Stimulated activated memory B cell treated with anti-CD40 and anti-IgM and Interleukin-4, amounts not matched to agents 10 μg/mL and 1 μg/mL and 100 μg/mL, for 72 hours (primary cell): ENCODE measurements around the gene NDUFS5.
"Not testable (repeated sequence)": the region's sequence is repeated elsewhere in the genome, so short reads cannot be mapped to it uniquely, and the experiment has no call there.

Source experiments
- ATAC-seq: fragments of 150-1000 bp; cut with Tn5 transposase; 2 replicates; pipeline ENCODE4 v1.10.0; 2021
- H3K27ac Mint-ChIP-seq: one replicate; pipeline ENCODE4 v1.8.0; 2022; ENCODE audit warnings: mild to moderate bottlenecking, mixed read lengths
- H3K27me3 Mint-ChIP-seq: one replicate; pipeline ENCODE4 v1.8.0; 2022; ENCODE audit warnings: mixed read lengths
- H3K36me3 Mint-ChIP-seq: one replicate; pipeline ENCODE4 v1.8.0; 2022; ENCODE audit warnings: mixed read lengths
- H3K4me1 Mint-ChIP-seq: one replicate; pipeline ENCODE4 v1.8.0; 2022; ENCODE audit warnings: mixed read lengths
- H3K4me3 Mint-ChIP-seq: one replicate; pipeline ENCODE4 v1.8.0; 2022; ENCODE audit warnings: mild to moderate bottlenecking, moderate library complexity, mixed read lengths
- H3K9me3 Mint-ChIP-seq: one replicate; pipeline ENCODE4 v1.8.0; 2022; ENCODE audit warnings: mixed read lengths

NDUFS5 gene

GRCh38 chr1:39001516-39002421, 24.4 kb upstream of the NDUFS5 start:
- Mint-ChIP-seq H3K27ac (peak overlapping the region; percentile 53), H3K27me3 (no peaks in the 10 kb centered on the region), H3K9me3 (no peaks in the 10 kb centered on the region), H3K4me3 (peak overlapping the region; percentile 39), H3K36me3 (peaks cover 66% of the 10 kb centered on the region), H3K4me1 (peaks cover 30% of the 10 kb centered on the region)
- no peak for ATAC-seq

- Mint-ChIP-seq H3K36me3 (peaks cover 64% of the 10 kb centered on the region), H3K27me3 (no peaks in the 10 kb centered on the region), H3K4me1 (peaks cover 20% of the 10 kb centered on the region), H3K27ac (peak overlapping the region; percentile 53), H3K9me3 (no peaks in the 10 kb centered on the region), H3K4me3 (no peak overlapping the region)
- ATAC-seq, result no peak
Observed at GRCh38 chr1:39003281-39003680, 22.9 kb upstream of the NDUFS5 start.

DNA sequence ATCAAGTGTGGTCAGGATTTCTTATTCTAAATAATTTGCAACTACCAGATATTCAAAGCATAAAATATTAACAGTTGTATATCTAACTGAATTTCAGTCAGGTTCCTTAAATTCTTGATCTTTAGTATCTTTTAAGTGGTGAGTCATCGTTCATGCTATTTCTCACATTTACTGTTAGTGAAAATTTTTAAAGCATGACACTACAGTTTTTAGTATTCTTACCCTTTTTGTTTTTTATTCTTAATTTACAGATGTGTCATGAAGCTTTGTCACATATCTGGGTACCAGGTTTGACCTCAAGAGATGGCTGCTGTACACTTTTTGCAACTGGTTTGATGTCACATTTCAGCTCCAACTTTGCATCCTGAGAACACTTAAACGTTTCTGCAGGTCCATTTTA, 22.4 kb upstream of the NDUFS5 start:
- ATAC-seq, result no peak
- peaks cover 68% of the 10 kb centered on the region for H3K36me3 Mint-ChIP-seq
- no peak overlapping the region for H3K4me3 Mint-ChIP-seq
- H3K27me3 Mint-ChIP-seq, result no peaks in the 10 kb centered on the region
- H3K27ac Mint-ChIP-seq, result peak overlapping the region; percentile 37
- H3K4me1 Mint-ChIP-seq, result peaks cover 20% of the 10 kb centered on the region
- H3K9me3 Mint-ChIP-seq, result no peaks in the 10 kb centered on the region

DNA sequence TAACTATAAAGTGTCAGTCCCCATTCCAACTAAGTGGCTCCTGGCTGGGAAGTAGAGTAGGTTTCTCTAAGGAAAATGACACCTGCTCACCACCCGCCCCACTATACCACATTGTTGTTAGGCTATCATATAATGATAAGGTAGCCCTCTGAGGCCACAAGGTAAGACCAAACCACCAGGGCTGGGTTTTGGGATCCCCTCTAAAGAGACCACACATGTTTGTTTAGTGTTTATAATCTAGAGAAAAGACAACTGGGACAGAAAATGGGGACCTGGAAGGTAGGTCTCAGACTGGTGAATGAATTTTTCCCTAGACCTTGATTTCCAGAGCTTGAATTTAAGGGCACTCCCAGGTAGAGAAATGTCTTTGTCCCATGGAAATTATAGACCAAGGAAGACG, 19.9 kb upstream of the NDUFS5 start:
- H3K36me3 Mint-ChIP-seq, result peaks cover 58% of the 10 kb centered on the region
- H3K27me3 Mint-ChIP-seq, result no peaks in the 10 kb centered on the region
- no peaks in the 10 kb centered on the region for H3K9me3 Mint-ChIP-seq
- ATAC-seq, result no peak
- H3K4me3 Mint-ChIP-seq, result no peak overlapping the region
- no peak overlapping the region for H3K27ac Mint-ChIP-seq
- H3K4me1 Mint-ChIP-seq, result peaks cover 20% of the 10 kb centered on the region

- no peaks in the 10 kb centered on the region for H3K27me3 Mint-ChIP-seq
- H3K27ac Mint-ChIP-seq, result no peak overlapping the region
- H3K4me1 Mint-ChIP-seq, result peaks cover 14% of the 10 kb centered on the region
- peaks cover 58% of the 10 kb centered on the region for H3K36me3 Mint-ChIP-seq
- ATAC-seq, result no peak
- H3K4me3 Mint-ChIP-seq, result no peak overlapping the region
- no peaks in the 10 kb centered on the region for H3K9me3 Mint-ChIP-seq
Observed at GRCh38 chr1:39006726-39007645, 19.2 kb upstream of the NDUFS5 start.

DNA sequence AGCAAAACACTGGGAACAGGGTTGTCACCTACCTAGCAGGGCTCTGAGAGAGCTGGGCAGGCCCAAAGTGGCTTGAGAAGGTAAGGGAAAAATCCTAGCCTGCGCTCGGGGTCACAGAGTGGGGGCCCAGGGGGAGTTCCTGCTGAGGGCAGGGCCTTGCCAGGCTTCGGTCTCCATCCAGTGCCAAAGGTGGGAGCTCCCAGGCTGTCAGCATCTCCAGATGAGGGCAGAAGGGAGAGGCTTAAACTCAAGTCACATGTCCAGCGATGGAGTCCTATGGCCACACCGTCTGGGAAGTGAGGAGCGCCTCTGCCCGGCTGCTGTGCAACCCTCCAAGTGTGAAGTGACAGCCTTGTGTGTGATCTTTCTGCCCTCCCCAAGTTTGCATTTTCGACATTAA, 11.2 kb upstream of the NDUFS5 start:
- H3K4me3 Mint-ChIP-seq, ATAC-seq, H3K27me3 Mint-ChIP-seq, H3K9me3 Mint-ChIP-seq, H3K4me1 Mint-ChIP-seq, H3K27ac Mint-ChIP-seq: not testable (repeated sequence)
- H3K36me3 Mint-ChIP-seq, result peaks cover 25% of the 10 kb centered on the region

GRCh38 chr1:39016604-39017171, 9.5 kb upstream of the NDUFS5 start:
- no peaks in the 10 kb centered on the region for H3K27me3 Mint-ChIP-seq
- no peaks in the 10 kb centered on the region for H3K9me3 Mint-ChIP-seq
- H3K4me3 Mint-ChIP-seq, result no peak overlapping the region
- H3K4me1 Mint-ChIP-seq, result no peaks in the 10 kb centered on the region
- peaks cover 12% of the 10 kb centered on the region for H3K36me3 Mint-ChIP-seq
- H3K27ac Mint-ChIP-seq, result no peak overlapping the region
- ATAC-seq, result no peak

DNA sequence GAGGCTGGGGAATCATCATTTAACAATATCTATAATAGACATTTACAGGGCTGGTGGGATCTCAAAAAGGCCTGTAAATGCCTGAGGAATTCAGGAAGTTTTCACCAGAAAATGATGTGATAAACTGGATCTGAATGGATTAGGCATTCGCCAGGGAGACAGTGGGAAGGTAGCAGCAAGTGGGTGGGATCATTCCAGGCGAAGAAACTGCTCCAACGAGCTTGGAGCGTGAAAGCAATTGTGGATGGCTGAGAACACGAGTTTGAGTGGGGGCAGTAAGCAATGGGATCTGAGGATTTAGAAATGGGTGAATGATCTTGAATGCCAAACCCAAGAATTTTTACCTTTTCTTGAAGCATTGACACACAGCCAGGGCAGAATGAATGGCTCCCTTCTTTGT, 8.9 kb upstream of the NDUFS5 start:
- H3K27me3 Mint-ChIP-seq, result no peaks in the 10 kb centered on the region
- H3K4me3 Mint-ChIP-seq, result no peak overlapping the region
- peaks cover 7% of the 10 kb centered on the region for H3K36me3 Mint-ChIP-seq
- no peaks in the 10 kb centered on the region for H3K9me3 Mint-ChIP-seq
- H3K27ac Mint-ChIP-seq, result no peak overlapping the region
- ATAC-seq, result no peak
- no peaks in the 10 kb centered on the region for H3K4me1 Mint-ChIP-seq

GRCh38 chr1:39020494-39020893, 5.7 kb upstream of the NDUFS5 start:
- H3K36me3 Mint-ChIP-seq, H3K4me3 Mint-ChIP-seq, H3K9me3 Mint-ChIP-seq, H3K4me1 Mint-ChIP-seq, H3K27me3 Mint-ChIP-seq, ATAC-seq, H3K27ac Mint-ChIP-seq: not testable (repeated sequence)

- H3K36me3 Mint-ChIP-seq, result no peaks in the 10 kb centered on the region
- H3K27me3 Mint-ChIP-seq, result no peaks in the 10 kb centered on the region
- no peak overlapping the region for H3K4me3 Mint-ChIP-seq
- no peak for ATAC-seq
- no peak overlapping the region for H3K27ac Mint-ChIP-seq
- no peaks in the 10 kb centered on the region for H3K9me3 Mint-ChIP-seq
- peaks cover 7% of the 10 kb centered on the region for H3K4me1 Mint-ChIP-seq
Observed at GRCh38 chr1:39021426-39021825, 4.7 kb upstream of the NDUFS5 start.

GRCh38 chr1:39023140-39023539, 3.0 kb upstream of the NDUFS5 start:
- H3K4me1 Mint-ChIP-seq, result peaks cover 14% of the 10 kb centered on the region
- H3K27ac Mint-ChIP-seq, result no peak overlapping the region
- H3K27me3 Mint-ChIP-seq, result no peaks in the 10 kb centered on the region
- no peaks in the 10 kb centered on the region for H3K9me3 Mint-ChIP-seq
- no peak overlapping the region for H3K4me3 Mint-ChIP-seq
- H3K36me3 Mint-ChIP-seq, result no peaks in the 10 kb centered on the region
- no peak for ATAC-seq

DNA sequence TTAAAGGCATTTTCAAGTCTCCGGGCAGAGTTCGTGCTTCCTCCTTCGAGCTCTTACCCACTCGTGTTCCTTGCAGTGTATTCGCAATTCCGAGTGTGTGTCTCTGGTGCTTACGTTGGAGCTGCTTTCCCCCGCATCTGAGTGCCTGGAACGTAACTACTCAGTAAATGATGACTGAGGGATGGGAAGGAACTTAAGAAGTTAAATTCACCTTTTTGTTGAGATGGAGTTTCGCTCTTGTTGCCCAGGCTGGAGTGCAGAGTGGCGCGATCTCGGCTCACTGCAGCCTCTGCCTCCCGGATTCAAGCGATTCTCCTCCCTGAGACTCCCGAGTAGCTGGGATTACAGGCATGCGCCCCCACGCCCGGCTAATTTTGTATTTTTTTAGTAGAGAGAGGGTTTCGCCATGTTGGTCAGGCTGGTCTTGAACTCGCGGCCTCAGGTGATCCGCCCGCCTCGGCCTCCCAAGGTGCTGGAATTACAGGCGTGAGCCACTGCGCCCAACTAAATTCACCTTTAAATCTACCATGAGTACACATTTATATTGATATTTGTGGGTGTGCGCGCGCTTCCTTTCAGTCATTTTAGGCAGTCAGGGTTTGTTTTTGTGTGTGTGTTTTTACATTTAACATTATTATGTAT, 837 bp downstream of the NDUFS5 start:
- peak overlapping the region; percentile 94 for H3K27ac Mint-ChIP-seq
- no peak for ATAC-seq
- H3K4me3 Mint-ChIP-seq, result peak overlapping the region; percentile 91
- no peaks in the 10 kb centered on the region for H3K27me3 Mint-ChIP-seq
- no peaks in the 10 kb centered on the region for H3K9me3 Mint-ChIP-seq
- peaks cover 22% of the 10 kb centered on the region for H3K36me3 Mint-ChIP-seq
- peaks cover 20% of the 10 kb centered on the region for H3K4me1 Mint-ChIP-seq

DNA sequence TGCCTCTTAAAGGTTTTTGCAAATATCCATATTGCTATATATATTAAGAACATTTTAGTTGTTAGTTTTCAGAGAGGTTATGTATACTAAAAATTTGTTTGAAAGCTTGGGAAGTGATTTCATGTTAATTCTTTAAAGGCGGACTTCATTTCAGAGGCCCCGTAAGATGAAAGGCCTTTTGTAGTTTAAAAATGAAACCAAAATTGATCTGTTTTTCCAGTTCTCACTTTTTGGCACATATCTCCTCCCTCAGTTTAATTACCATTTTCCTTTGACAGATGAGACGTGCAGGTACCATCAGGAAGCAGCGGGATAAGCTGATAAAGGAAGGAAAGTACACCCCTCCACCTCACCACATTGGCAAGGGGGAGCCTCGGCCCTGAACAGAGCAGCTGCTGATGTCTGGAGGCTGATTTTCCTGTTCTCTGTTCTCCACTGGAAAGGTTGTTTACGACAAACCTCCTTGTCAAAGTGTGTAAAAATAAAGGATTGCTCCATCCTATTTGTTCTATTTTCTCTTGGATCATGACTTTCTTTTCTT, 8.0 kb downstream of the NDUFS5 start:
- Mint-ChIP-seq H3K4me1 (peaks cover 7% of the 10 kb centered on the region), H3K36me3 (peaks cover 49% of the 10 kb centered on the region), H3K9me3 (no peaks in the 10 kb centered on the region), H3K27me3 (no peaks in the 10 kb centered on the region), H3K27ac (no peak overlapping the region), H3K4me3 (no peak overlapping the region)
- no peak for ATAC-seq

DNA sequence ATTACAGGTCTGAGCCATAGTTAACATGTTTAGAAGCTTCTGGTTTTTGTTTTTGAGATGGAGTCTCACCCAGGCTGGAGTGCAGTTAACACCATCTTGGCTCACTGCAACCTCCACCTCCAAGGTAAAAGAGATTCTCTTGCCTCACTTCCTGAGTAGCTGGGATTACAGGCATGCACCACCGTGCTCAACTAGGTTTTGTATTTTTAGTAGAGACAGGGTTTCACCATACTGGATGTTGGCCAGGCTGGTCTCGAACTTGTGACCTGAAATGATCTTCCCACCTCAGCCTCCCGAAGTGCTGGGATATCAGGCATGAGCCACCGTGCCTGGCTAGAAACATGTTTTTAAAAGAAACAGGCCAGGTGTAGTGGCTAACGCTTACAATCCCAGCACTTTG, 10.5 kb downstream of the NDUFS5 start:
- no peak for ATAC-seq
- Mint-ChIP-seq H3K4me3 (no peak overlapping the region), H3K36me3 (peaks cover 45% of the 10 kb centered on the region), H3K9me3 (no peaks in the 10 kb centered on the region), H3K27me3 (no peaks in the 10 kb centered on the region), H3K4me1 (peaks cover 7% of the 10 kb centered on the region), H3K27ac (no peak overlapping the region)

DNA sequence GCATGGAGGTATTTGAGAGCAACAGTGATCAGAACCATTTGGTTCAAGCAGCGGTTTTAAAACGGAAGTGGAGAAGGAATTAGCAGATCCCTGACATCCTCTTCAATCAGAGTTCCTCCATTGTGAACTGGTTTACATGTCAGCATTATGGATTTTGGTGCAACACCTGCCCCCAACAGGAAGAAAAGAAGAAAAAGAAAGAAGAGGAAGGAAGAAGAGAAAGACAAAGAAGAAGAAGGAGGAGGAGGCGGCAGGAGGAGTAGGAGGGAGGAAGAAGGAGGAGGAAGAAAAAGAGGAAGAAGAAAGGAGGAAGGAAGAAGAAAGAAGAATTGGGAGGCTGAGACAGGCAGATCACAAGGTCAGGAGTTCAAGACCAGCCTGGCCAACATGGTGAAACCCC, 17.4 kb downstream of the NDUFS5 start:
- Mint-ChIP-seq H3K4me1 (peaks cover 12% of the 10 kb centered on the region), H3K4me3 (no peak overlapping the region), H3K27me3 (no peaks in the 10 kb centered on the region), H3K27ac (peak overlapping the region; percentile 57), H3K9me3 (peaks cover 3% of the 10 kb centered on the region), H3K36me3 (peaks cover 42% of the 10 kb centered on the region)
- ATAC-seq, result no peak
